Fibroblast of lung (primary cell): ENCODE data around the gene ARHGAP36. TPM values are rescaled to one million over a fixed set of nuclear protein-coding genes. Genes with fewer than 3 reads are reported as not detected.

Experiments
- DNase-seq, 2 donors: peaks; one replicate each; pipeline versions ENCODE4 v3.0.0 to v3.0.0-alpha.2; 2010; ENCODE audit warnings: low read depth in 2 of 2
- H2AFZ ChIP-seq: 2 replicates; pipeline ENCODE4 v1.5.1; 2012; ENCODE audit warnings: low read length, control low read depth, inconsistent platforms
- H3K27ac ChIP-seq: 2 replicates; pipeline ENCODE4 v1.5.1; 2011; ENCODE audit warnings: low read length, control low read depth; ENCODE audit not compliant: insufficient read depth
- H3K27me3 ChIP-seq: 2 replicates; pipeline ENCODE4 v1.5.1; 2011; ENCODE audit warnings: mild to moderate bottlenecking, low read length; ENCODE audit not compliant: control insufficient read depth, insufficient read depth
- H3K36me3 ChIP-seq: 2 replicates; pipeline ENCODE4 v1.5.1; 2011; ENCODE audit warnings: low read length; ENCODE audit not compliant: control insufficient read depth, insufficient read depth
- H3K4me1 ChIP-seq: 2 replicates; pipeline ENCODE4 v1.5.1; 2011; ENCODE audit warnings: low read length; ENCODE audit not compliant: control insufficient read depth, insufficient read depth; ENCODE audit errors: extremely low read depth
- H3K4me2 ChIP-seq: 2 replicates; pipeline ENCODE4 v1.5.1; 2011; ENCODE audit warnings: low read length, control low read depth; ENCODE audit not compliant: insufficient read depth; ENCODE audit errors: extremely low read depth
- H3K4me3 ChIP-seq, 4 experiments: fragments of 200-600 bp in 1 of 4; sonication (generic) in 1 of 4; replicated peaks in 1 of 4; 2 replicates each; pipeline ENCODE4 v1.5.1; 2011 to 2016; ENCODE audit warnings: low read length in 4 of 4, low read depth in 3 of 4, mild to moderate bottlenecking in 3 of 4, control low read depth in 2 of 4, inconsistent platforms in 1 of 4, mixed read lengths in 1 of 4; ENCODE audit not compliant: insufficient read depth in 1 of 4; ENCODE audit errors: control extremely low read depth in 1 of 4
- H3K79me2 ChIP-seq: 2 replicates; pipeline ENCODE4 v1.5.1; 2012; ENCODE audit warnings: mild to moderate bottlenecking, low read length, inconsistent platforms; ENCODE audit not compliant: control insufficient read depth, insufficient read depth
- H3K9ac ChIP-seq: 2 replicates; pipeline ENCODE4 v1.5.1; 2011; ENCODE audit warnings: mild to moderate bottlenecking, low read length, control low read depth; ENCODE audit not compliant: insufficient read depth
- H3K9me3 ChIP-seq: 2 replicates; pipeline ENCODE4 v1.5.1; 2012; ENCODE audit warnings: low read depth, low read length; ENCODE audit not compliant: control insufficient read depth, insufficient read depth
- H4K20me1 ChIP-seq: 2 replicates; pipeline ENCODE4 v1.5.1; 2011; ENCODE audit warnings: low read length; ENCODE audit not compliant: control insufficient read depth, insufficient read depth; ENCODE audit errors: extremely low read depth
- CTCF ChIP-seq, 2 donors: IDR thresholded peaks in 1 of 2; conservative IDR thresholded peaks in 1 of 2; 1 replicate in 1 of 2; 2 replicates in 1 of 2; pipeline ENCODE4 v1.5.1; 2011 to 2012; ENCODE audit warnings: low read length in 2 of 2, control low read depth in 1 of 2, inconsistent platforms in 1 of 2, low read depth in 1 of 2, mild to moderate bottlenecking in 1 of 2
- EZH2 ChIP-seq: IDR thresholded peaks from 2 replicates; pipeline ENCODE4 v1.5.1; 2012; ENCODE audit warnings: low read length, control low read depth, mild to moderate bottlenecking; ENCODE audit errors: missing control alignments
- polyA plus RNA-seq, 2 donors: library from polyadenylated mRNA; depleted of rRNA in 1 of 2; stranded (reverse) in 1 of 2; unstranded in 1 of 2; fragments of >200 nt; gene quantifications; 2 replicates each; pipeline ENCODE4 v1.2.1, GENCODE V29; 2011 to 2012; ENCODE audit warnings: missing spikeins in 1 of 2
- total RNA-seq: library from RNA; depleted of rRNA; stranded (reverse); fragments of >200 nt; gene quantifications from 2 replicates; pipeline ENCODE4 v1.2.1, GENCODE V29; 2014

The ARHGAP36 gene
- total and polyA plus RNA-seq, 2 donors (not counting 1 experiment from before 2014, with no cell fraction given): not detected

GRCh38 chrX:131061306-131061705 is 3.2 kb downstream of the ARHGAP36 start:
- Histone ChIP-seq H3K4me2 (no peak overlapping the region), H3K36me3 (no peaks in the 10 kb centered on the region), H3K9ac (no peak overlapping the region), H4K20me1 (no peaks in the 10 kb centered on the region), H2AFZ (no peak overlapping the region), H3K4me3 (no peak overlapping the region), H3K79me2 (no peaks in the 10 kb centered on the region), H3K27ac (no peak overlapping the region), H3K9me3 (no peaks in the 10 kb centered on the region), H3K4me1 (no peaks in the 10 kb centered on the region), H3K27me3 (no peaks in the 10 kb centered on the region)
- DNase-seq: no peak
- no peak for TF ChIP-seq EZH2
- TF ChIP-seq CTCF (conservative IDR thresholded peaks at IDR 0.05 in 1 of 2, IDR thresholded peaks at IDR 0.05 in 1 of 2; ENCODE audit: low read depth in 1 of 2, low read length in 2 of 2): no peak

DNA sequence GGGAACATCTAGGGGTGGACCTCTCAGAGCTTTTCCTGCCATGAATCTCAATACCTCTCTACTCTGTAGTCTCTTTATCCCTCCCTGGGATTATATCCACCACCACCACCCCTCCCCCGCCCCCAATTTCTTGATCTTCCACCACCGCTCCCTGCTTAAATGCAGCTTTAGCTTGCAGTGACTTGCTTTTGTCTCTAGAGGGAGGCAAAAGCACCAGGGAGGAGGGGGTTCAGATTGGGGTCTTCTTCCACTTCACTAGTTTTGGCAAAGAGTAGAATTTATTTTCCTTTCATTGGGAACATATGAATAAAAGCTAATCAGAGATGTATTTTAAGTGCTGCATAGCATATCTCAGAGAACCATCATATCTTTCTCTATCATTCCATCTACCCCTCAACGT is 5.5 kb downstream of the ARHGAP36 start:
- H3K9me3 ChIP-seq: no peaks in the 10 kb centered on the region
- TF ChIP-seq EZH2: no peak
- no peak for TF ChIP-seq CTCF (conservative IDR thresholded peaks at IDR 0.05 in 1 of 2, IDR thresholded peaks at IDR 0.05 in 1 of 2; ENCODE audit: low read depth in 1 of 2, low read length in 2 of 2)
- no peaks in the 10 kb centered on the region for H3K79me2 ChIP-seq
- DNase-seq: no peak
- no peaks in the 10 kb centered on the region for H4K20me1 ChIP-seq
- H3K9ac ChIP-seq: no peak overlapping the region
- H3K4me3 ChIP-seq: no peak overlapping the region
- peaks cover 2% of the 10 kb centered on the region for H3K27me3 ChIP-seq
- no peaks in the 10 kb centered on the region for H3K4me1 ChIP-seq
- H3K36me3 ChIP-seq: no peaks in the 10 kb centered on the region
- no peak overlapping the region for H2AFZ ChIP-seq
- H3K27ac ChIP-seq: no peak overlapping the region
- H3K4me2 ChIP-seq: no peak overlapping the region

GRCh38 chrX:131066237-131066636 is 8.1 kb downstream of the ARHGAP36 start:
- Histone ChIP-seq H4K20me1 (no peaks in the 10 kb centered on the region), H2AFZ (no peak overlapping the region), H3K79me2 (no peaks in the 10 kb centered on the region), H3K4me2 (no peak overlapping the region), H3K9me3 (no peaks in the 10 kb centered on the region), H3K27ac (no peak overlapping the region), H3K9ac (no peak overlapping the region), H3K4me1 (no peaks in the 10 kb centered on the region), H3K4me3 (no peak overlapping the region), H3K27me3 (peaks cover 2% of the 10 kb centered on the region), H3K36me3 (no peaks in the 10 kb centered on the region)
- no peak for DNase-seq
- TF ChIP-seq EZH2 (no peak), CTCF (conservative IDR thresholded peaks at IDR 0.05 in 1 of 2, IDR thresholded peaks at IDR 0.05 in 1 of 2; ENCODE audit: low read depth in 1 of 2, low read length in 2 of 2) (no peak)
